NK-92 treated with Interleukin-12 subunit alpha and Interleukin-12 subunit beta, amount 100 ng/mL, for 24 hours (cell line): Measurements from ENCODE around the gene TRIM8.
"Not testable (repeated sequence)": the region's sequence is repeated elsewhere in the genome, so short reads cannot be mapped to it uniquely, and the experiment has no call there.

Experiments used
- DNase-seq: peaks from one replicate; lab custom pipeline; 2025; lab: John Stamatoyannopoulos, UW

Gene TRIM8

GRCh38 chr10:102670871-102671434, 26.7 kb downstream of the TRIM8 start:
- DNase-seq = no peak

GRCh38 chr10:102673236-102673818, 29.0 kb downstream of the TRIM8 start:
- no peak for DNase-seq

GRCh38 chr10:102673819-102674511, 29.7 kb downstream of the TRIM8 start:
- no peak for DNase-seq

DNA sequence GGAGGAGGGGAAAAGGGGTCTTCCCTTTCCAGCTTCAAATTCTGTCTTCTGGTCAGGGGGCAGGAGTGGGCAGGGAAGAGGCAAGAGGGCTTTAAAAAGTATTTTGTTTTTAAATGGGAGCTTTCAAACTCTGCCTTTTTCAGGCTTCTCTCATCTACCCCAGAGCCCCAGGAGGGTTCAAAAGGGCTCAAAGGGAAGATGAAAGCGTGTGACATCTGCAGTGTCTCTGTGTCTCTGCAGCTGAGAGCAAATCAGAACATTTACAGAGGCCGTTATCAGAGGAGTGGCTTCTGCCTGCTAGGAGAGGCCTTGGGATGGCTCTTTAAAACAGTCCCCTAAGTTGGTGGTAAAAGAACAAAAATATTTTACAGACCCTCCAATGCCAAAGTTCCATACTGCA, 30.3 kb downstream of the TRIM8 start:
- DNase-seq = no peak

- no peak for DNase-seq
These were observed 30.9 kb downstream of the TRIM8 start for GRCh38 chr10:102675011-102675665.

- no peak for DNase-seq
These were observed 31.6 kb downstream of the TRIM8 start for GRCh38 chr10:102675666-102676533.

- no peak for DNase-seq
These were observed 32.4 kb downstream of the TRIM8 start for GRCh38 chr10:102676534-102677315.

GRCh38 chr10:102677331-102678067, 33.2 kb downstream of the TRIM8 start:
- no peak for DNase-seq

DNA sequence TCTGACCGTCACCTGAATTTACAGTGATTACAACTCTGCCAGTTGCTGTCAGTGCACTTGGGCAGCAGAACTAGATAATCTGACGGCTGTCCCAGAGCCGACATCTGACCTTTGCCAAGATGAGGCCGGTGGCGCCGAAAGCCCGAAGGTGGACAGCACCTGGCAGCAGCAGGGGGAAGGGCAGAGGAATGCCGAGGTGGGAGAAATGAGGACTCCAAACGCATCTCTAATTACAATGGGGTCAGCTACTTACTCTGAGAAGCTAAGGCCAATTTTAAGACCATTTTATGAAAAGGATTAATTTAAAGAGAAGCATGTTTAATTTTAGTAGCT, 33.8 kb downstream of the TRIM8 start:
- DNase-seq = no peak

DNA sequence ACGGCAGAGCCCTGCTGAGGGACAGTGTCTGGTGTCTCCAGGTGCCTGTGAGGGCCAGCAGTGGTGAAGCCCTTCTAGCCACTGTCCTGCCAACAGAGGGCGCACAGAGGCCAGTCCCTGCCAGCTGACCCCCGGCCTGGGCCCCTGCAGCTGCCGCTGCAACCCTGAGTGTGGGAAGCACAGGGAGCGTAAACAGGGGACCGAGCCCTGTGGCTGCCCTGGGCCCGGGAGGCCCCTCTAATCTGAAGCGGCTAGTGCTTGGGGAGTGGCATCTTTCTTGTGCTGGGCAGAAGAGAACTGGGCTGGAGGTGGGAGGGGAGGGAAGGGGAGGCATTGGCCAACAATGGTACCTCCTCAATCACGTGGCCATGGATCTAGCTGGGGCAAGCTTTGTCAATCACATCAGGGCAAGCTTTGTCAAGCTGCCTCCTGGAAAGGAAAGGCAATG, 34.6 kb downstream of the TRIM8 start:
- no peak for DNase-seq

GRCh38 chr10:102679596-102679995, 35.3 kb downstream of the TRIM8 start:
- no peak for DNase-seq

DNA sequence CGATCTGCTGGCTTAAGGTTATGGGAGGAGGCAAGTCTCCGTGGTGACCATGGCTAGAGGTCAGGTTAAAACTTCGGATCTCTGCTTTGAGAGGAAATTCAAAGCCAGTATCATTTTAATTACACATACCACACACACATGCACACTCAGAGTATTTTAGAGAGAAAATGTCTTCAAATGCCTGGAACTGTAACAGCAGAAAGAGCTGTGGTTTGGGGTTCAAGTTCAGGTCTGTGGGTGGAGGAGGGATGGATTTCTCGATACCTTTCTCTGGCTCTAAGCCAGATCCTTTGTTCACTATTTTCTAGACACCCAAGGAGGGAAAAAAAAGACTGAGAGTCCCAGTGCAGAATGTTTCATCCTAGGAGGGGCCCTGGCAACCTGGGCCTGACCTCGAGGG, 37.4 kb downstream of the TRIM8 start:
- DNase-seq = no peak

DNA sequence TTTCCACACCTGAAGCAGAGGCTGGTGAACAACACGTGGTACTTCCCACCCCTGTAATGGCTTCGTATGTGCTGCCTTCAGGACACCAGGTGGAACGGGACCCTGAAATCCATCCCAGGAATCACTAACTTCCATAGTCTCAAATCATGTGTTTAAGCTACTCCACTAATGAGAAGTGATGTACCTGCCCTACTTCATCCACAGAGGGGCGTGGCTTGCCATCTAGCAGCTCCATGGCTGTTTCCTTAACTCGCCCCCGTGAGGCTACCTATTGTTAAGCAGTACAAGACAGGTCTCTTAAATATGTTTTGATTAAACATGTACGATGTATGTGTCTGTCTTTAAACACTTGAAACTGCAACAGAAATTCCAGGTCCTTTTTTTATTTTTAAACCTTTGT, 38.1 kb downstream of the TRIM8 start:
- no peak for DNase-seq

GRCh38 chr10:102682981-102683380, 38.7 kb downstream of the TRIM8 start:
- no peak for DNase-seq

- DNase-seq = no peak
These were observed 39.5 kb downstream of the TRIM8 start for GRCh38 chr10:102683736-102684135.

- no peak for DNase-seq
These were observed 47.2 kb downstream of the TRIM8 start for GRCh38 chr10:102691285-102692066.

GRCh38 chr10:102695401-102695800, 51.1 kb downstream of the TRIM8 start:
- DNase-seq = not testable (repeated sequence)

- no peak for DNase-seq
These were observed 52.5 kb downstream of the TRIM8 start for GRCh38 chr10:102696736-102697135.

DNA sequence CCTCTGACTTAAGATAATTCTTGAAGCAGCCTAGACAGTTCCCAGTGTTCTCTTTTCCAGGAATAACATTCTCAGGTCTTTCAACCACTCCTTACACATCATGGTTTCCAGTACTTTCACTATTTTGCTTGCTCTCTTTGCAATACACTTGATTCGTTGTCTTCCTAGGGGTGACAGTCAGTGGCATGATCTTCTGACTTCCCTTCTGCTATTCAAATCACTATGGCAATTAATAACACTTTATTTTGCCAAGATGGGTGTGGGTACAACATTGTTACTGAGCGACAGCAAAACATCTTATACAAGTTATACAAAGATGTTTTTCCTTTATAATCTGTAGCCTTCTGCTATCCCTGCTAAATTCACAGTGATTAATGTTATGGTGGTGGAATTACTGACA, 54.6 kb downstream of the TRIM8 start:
- DNase-seq = no peak

DNA sequence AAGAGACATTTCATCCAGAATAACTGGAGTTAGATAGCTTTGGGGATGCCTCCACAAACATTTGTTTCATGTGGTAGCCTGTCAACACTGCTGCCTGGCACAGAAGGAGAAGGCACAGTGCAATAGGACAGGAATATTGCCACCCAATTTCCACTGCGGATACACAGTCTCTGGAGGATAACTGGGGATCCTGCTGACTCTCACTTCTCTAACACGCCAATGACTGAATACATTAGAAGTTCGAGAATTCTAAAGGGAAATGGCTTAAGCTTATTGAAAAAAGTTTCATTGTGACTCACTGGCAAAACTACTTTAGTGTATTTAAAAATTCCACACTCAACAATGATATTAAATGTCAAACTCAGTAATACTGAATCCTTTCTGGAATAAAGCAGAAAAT, 57.0 kb downstream of the TRIM8 start:
- no peak for DNase-seq
